NCI-H345 (cell line): ENCODE data around the gene OPCML.
A peak's percentile ranks its signal among the peaks of the same experiment; 100 is the strongest.

Experiments
- DNase-seq: peaks from one replicate; lab custom pipeline; 2025; lab: John Stamatoyannopoulos, UW

The OPCML gene

DNA sequence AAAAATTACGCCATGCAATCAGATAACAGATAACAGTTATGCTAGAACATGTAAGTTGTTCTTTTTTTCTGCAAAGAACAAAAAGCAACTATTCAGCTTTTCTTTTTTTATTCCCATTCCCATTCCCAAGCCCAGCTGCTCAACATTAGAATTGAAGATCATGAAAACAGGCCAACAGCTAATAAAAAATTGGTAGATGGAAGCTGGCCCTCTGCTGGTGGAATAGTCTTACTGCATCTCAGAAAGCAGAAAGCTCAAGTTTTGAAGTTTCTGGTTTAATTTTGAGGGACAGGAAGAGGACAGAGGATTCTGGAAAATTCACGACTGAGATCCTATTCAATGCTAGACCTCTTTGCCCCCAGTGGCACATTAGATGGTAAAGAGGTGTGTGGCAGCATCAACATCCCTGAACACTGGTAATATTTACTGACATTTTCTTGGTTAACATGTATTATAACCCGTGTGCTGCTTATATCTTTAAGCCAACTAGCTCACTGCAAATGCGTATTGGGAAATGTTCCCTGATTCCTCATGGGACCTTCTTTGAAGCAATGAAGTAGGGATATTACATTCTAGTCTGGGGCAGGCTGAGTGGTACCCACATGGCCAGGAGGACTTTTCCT, 591.2 kb downstream of the OPCML start:
- peak; percentile 39 for DNase-seq

DNA sequence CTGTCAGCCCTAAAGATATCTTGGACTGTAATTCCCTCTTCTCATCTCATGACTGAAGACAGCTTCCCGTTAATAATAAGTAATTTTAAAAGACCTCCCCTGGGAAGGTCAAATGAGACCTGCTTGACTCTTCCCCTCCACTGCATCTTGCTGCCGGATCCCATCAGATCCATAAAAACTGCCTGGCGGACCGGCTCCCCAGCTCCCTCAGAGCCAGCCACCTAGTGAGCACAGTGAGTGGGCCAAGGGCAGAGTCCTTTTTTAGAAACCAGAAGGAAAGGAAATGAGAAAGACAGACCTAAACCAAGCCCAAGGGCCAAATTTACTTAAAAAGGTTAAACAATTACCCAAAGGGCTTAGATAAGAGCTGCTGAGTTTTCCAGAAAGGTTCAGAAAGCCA, 595.3 kb downstream of the OPCML start:
- DNase-seq, result no peak

DNA sequence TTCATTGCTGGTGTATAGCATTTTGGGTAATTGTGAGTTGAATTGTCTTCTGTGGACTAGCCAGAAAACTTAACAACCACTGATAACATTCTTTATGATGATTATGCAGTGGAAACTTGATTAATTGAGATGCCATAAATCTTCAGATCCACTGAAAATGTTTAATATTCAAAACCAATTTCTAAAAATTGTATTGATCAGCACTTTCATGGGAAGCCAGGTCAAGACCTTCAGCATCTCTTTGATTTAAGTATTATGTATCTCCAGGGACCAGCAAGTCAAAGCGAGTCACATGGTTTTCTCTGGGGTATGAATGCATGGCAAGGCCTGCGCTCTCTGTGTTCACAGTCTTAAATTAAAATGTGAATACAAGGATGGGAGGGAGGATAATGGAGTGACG, 596.9 kb downstream of the OPCML start:
- no peak for DNase-seq

DNA sequence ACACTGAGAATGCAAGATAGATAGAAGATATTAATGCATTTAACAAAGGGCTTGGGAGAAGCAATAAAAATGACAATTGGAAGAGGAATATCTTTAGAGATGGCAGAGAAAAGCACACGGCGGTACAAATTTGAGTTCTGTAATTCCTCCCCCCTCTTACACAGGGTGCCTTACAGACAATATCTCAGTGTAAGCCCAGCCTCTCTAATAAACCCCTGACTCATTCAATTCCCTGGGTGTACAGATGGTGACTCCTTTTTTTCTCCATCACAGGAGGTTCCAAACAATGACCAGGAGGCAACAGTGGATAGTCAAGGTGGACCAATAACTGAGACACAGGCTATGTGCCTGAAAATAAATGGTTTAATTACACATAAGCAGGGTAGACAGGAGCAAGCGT, 598.6 kb downstream of the OPCML start:
- no peak for DNase-seq

DNA sequence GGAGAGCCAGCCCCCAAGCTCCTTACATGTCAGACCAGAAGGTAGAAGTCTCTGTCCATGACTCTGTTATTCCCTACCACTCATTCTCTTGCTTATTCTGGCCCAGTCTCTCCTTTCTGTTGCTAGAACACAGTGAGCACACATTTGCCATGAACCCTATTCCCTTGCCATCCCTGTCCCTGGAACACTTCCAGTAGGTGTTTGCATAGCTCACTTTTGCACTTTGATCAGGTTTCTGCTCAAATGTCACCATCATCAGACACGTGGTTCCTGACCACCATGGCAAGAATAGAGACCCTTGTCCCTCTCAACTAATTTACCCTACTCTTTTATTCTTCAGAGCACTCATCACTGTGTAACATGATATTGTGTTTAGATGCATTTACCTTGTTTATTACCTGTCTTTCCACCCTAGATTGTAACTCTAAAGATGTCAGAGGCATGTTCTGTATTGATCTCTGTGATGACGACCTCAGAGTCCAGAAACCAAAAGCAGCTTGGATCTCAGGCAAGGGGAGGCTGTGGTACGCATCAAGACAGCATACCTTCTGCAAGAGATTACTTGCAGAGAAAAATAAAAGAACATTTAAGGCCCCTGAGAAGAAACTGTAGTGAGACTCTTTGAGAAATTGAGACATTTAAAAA, 606.4 kb downstream of the OPCML start:
- DNase-seq, result no peak

DNA sequence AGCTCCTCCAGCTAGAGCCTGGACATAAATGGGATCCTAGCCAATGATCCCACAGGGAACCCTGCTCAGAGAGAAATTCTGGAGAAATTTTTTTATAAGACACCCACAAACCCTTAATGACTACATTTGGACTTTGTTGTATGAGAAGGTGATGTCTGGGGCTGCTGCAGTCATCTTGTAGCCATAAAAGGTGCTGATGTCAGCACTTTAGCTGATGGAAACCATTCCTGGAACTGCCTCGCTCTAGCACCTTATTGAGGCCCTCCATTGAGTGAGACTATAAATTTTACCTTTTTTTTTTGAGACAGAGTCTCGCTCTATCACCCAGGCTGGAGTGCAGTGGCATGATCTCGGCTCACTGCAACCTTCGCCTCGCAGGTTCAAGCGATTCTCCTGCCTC, 610.7 kb downstream of the OPCML start:
- DNase-seq, result no peak

DNA sequence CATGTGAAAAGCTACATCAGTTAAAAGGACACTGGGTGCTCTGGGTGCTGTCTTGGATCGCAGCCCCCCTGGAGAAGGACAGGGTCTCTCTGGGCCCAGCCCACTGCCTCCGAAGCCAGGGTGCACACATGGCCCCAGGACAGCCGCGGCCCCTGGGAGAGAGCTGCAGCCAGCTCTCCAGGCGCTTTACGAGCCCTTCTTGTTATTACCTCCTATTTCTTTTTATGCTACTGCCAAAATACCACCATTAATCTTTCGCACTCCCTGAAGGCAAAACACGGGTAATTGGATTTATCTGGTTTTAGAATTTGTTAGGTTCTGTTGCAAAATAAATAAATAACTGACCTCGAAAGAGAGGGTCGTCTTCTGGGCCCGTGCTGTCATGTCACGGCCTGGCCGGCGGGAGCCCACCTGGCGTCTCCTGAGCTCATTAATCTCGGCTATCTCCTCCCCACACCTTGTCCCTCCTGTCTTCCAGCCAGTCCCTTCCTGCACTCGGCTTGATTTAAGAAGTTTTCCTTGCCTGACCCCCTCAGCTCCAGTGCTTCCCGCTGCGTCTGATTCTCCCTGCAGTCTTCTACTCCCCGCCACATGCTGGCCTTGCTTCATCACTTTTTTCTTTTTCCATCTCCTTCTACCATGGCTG, 611.7 kb downstream of the OPCML start:
- DNase-seq, result no peak

DNA sequence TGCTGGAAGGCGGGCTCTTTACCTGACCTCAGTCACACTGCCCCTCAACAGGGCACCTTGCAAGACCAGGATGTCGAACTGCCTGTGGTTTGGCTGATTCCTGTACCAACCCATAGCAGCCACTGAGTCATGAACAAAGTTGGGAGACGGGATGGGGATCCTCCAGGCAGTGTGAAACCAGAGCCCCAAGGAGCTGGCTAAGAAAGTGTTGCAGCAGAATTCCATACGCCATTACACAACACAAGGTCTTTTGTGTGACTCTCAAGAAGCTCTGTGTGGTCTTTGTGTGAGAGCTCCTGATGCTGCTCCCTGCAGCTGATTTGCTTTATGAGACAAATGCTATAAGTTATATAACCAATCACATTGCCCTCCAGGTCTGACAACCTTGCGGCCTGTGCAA, 617.7 kb downstream of the OPCML start:
- no peak for DNase-seq

DNA sequence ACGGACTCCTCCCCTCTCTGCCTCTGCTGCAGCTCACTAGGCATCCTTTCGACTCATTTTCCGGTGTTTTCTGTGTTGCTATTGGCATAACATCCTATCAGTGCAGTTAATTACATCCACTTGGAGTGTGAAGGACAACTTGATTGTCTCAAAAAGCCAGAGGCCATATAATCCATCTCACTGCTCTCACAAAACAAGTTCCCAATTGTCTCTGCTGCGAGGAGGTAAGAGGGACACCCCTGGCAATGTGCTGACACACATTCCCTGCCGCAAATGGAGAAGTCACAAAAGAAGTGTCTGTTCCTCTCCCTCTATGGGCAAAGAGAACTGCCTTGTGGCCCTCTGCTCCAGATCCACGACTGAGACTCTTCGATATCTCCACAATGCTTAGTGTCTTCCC, 618.4 kb downstream of the OPCML start:
- no peak for DNase-seq

DNA sequence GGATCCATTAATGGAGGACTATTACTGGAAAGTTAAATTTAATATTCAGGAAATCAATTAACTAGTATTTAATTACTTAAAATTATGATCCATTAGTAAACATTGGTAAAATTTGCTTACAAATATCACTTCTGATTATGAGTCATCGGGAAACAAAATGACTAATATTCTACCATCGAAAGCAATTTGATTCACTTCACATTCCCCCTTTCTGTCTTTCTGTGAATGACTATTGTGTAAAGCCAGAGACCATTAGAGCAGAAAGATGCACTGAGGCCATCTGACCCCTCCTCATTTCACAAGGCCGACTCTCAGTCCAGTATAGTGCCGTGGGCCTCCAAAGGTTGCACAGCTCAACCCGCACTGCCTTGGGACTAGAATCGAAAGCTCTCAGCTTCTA, 619.0 kb downstream of the OPCML start:
- DNase-seq, result no peak

DNA sequence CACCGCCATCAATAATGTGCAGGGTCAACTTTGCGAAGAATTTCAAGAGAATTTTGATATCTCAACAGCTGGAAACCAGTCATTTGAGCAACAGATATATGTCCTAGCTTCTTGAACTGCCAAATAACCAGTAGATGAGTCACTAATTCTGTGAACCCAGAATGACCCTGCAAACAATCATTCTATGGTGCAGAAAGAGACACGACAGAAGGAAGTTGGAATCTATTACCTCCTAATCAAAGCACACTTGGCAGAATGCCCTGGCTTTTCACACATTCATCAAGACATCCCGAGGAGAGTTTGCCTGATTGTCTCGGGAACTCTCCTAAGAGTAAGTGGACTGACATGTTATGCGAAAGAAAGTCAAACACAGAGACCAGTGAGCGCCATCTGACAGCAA, 621.1 kb downstream of the OPCML start:
- no peak for DNase-seq

DNA sequence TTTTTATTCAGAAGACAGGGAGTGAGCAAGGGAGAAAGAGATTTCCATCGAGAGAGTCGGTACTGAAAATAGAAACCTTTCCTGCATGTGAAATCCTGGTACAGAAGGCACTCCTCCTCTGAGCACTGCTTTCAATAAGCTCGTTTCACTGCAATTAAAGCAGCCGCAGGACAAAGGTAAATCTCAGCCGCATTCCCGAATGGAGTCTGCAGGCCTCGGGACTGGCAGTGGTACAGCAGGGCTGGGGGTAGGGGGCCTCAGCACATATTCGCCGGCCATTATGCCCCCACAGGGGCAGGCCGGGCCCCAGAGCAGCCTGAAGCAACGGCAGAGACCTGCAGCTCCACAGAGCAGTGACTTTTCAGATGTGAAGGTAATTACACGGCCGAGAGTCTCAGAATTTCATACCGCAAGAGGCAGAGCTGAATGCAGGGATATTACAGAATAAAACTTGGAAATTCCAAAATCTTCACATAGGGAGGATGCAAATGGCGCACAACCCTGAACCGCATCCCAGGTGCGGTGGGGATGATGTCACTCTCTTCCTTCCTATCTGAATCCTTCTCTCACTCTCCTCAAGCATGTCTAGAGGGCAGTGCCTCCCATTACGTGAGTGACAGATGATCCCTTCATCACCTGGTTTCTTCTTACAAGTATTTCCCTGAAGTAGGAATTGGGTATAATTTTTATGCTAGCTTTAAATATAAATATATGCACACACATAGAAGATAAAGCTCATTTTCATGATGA, 622.1 kb downstream of the OPCML start:
- no peak for DNase-seq

DNA sequence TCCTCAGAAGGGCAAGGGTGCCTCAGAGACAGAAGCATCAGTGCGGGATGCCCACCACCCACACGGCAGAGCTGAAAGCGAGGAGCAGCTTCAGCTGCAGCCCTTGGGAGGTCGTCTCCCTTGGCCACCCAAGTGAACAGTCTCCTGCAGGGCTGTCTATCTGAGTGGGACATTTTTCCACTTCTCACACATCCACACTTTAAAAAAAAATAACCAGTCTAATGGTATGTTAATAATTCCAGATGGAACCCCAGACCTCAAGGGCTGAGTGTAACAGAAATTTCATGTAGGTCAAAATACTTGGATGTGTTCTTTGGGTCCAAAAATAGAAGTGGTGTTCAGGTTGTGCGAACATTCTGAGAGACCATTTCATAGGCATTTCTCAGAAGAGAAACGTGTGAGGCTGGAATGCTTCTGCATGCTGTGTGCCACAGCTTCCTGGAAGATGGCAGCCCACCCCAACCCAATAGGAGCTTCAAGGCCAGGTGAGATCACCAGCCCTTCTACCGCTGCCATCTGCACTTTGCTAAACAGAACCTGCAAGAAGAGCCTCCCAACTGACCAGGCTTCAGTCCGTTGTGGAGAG, 623.2 kb downstream of the OPCML start:
- no peak for DNase-seq

DNA sequence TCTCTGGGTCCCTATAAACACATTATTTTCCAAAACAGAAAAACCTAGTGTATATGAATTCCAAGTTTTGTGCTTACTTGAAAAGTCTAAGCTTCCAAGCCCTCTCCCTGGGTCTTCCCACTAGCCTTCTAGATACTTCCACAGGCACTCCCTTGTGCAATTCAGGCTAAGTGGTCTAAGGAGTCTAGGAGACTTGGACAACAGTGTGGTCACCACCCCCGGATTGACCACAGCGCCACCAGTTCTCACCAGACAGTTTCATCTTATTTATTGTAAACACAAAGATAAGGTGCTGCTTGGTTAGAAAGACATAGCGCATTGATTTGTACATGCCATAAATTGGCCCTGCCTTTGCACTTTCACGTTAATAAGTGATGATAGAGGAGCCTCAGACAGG, 623.9 kb downstream of the OPCML start:
- DNase-seq, result no peak

DNA sequence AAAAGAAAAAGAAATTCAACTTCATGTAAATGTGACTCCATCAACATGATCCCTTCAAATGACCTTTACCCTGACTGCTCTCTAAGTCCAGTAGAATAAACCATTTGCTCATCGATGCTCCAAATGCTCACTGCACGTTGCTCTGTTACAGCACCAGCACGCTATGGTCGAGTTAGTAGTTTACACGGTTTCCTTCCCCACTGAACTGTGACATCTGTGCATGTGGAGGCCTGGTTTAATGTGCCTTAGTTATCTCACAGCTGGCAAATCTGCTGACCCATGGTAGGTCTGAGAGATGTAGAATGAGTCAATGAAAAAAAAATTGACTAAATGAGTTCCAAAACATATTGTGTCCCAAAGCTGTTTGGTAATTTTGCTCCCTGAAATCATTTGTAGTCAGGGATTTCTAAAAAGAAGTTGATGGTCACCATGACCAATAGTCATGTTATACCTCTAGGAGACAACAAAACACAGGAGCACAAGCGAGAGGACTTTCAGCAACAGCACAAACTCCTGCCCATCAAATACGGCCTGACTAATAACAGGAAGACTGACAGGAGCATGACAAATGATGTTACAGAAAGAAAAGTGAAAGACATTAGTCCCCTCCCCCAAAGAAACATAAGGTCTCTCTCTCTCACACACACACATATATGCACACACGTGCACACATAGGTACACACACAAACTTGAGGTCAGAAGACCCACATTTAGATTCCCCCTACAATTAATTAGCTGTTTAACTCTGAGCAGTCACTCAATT, 624.5 kb downstream of the OPCML start:
- DNase-seq, result no peak

DNA sequence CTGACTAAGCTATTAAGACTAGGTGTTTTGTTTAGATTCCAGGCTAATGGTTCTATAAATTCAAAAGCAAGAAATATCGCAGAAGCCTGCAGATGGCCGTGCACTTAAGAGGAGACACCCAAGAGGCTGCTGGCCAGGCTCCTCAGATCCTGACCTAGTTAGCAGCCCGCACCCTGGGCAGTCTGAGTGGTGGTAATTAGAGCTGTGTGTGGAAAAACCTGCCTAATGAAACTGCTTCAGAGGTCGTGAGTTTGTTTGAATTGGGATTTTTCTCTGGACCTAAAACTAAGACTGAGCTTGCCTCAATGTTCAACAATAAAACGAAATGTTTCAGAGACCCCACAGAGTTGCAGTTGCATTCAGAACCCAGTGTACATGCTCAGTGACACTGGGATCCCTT, 627.7 kb downstream of the OPCML start:
- no peak for DNase-seq

DNA sequence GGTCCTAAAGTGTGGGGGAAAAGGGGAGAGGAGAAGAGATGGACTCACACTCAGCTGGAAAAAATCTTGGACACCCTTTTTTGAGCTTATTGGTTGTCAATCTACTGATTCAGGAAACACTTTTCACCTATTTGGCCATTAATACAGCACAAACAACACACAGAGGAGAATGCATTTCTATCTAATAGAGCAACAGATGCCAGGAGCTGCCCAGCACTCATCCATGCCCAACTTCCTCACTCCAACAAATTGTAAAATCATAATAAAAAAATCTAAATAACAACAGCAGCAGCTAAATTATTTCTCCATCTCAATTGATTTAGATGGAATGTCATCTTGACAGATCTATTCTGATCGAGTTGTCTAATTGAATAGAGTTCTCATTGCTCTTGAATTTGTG, 628.2 kb downstream of the OPCML start:
- no peak for DNase-seq

DNA sequence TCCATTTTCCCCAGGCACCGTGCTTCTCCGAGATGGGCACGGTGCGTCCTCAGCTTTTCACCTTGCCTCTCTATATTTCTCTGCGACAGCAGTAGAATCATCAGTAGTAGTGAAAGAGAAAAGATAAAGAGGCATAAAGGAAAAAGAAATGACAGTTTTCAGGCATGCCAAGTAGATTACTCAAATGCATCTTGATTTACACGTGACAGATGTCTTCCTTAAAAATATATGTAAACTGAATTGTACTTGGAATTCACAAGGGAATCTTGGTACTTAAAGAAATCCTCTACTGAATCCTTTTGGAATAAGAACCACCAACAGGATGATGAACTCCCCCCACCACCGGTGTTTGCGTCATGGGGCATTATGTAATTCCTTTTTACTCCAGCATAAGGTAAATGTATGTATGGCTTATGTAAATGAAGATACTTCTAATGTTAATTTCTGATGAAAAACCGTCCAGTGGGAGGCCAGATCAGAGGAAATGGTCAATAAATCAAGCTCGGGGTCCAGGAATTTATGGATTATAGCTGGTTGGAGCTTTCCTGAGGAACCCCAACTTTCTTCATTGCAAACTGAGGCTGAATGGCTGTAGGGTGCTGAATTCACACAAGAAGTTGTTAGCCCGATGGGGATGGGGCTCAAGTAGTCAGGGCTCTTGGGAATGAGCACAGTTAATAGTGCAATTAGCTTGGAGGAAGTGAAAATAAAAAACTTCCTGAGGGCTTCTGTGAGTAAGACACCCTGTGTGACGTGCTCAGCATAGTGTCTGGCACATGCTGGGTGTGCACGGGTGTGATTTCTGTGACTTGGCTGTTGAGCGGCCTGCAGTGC, 630.4 kb downstream of the OPCML start:
- no peak for DNase-seq

DNA sequence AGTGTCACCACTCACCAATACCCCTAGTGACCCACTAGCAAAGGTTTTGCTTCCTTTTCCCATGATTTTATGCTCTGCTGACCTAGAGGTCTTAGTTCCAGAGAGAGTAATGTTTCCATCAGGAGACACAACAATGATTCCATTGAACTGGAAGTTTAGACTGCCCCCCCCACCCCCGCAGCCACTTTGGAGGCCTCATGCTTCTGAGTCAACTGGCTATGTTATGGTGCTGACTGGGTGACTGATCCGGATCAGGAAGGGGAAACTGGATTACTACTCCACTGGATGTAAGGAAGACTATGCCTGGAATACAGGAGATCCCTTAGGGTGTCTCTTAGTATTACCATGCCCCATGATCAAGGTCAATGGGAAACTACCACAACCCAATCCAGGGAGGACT, 633.6 kb downstream of the OPCML start:
- no peak for DNase-seq

DNA sequence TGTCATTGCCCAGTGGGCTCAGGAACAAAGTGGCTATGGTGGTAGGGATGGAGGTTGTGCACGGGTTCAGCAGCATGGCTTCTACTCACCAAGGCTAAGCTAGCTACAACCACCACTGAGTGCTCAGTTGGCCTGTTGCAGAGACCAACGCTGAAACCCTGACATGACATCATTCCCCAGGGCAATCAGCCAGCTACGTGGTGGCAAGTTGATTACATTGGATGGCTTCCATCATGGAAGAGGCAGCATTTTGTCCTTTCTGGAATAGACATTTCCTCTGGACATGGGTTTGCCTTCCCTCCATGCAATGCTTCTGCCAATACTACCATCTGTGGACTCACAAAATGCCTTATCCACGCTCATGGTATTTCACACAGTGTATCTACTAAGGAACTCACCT, 634.3 kb downstream of the OPCML start:
- DNase-seq, result no peak

DNA sequence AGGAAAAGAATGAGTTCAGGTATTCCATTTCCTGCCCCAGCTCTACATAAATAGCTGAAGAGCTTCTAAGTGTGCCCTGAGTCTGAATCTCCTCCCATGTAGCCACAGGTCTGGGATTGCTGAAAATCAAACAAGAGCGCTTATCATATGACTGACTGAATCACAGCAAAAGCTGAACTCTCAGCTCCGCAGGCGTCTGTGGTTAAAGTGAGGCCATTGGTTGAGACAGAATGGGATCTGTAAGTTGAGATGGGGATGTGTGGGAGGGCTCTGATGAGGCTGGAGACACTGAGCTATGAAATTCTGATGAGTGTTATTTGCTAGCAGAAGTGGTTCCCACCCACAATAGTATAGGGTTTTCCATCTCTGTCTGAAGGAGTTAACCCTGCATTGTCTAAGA, 637.0 kb downstream of the OPCML start:
- no peak for DNase-seq
